Colonic mucosa (tissue), 4 donors: Measurements from ENCODE around the gene SOWAHC. TPM values are rescaled to one million over a fixed set of nuclear protein-coding genes. Genes with fewer than 3 reads are reported as not detected.

Experiments
- DNase-seq: peaks from one replicate; pipeline ENCODE4 v3.0.0-alpha.2; 2020
- H3K27ac ChIP-seq: fragments of 200-600 bp; one replicate; pipeline ENCODE4 v1.8.0; 2021
- H3K27me3 ChIP-seq: fragments of 200-600 bp; one replicate; pipeline ENCODE4 v1.8.0; 2021
- H3K36me3 ChIP-seq: fragments of 200-600 bp; one replicate; pipeline ENCODE4 v1.8.0; 2021
- H3K4me1 ChIP-seq: fragments of 200-600 bp; one replicate; pipeline ENCODE4 v1.8.0; 2021; ENCODE audit warnings: mild to moderate bottlenecking
- H3K4me3 ChIP-seq: fragments of 200-600 bp; one replicate; pipeline ENCODE4 v1.8.0; 2021
- H3K9ac ChIP-seq, 2 donors: one replicate each; pipeline ENCODE4 v1.7.0; 2013; ENCODE audit warnings: control low read depth in 2 of 2, low read depth in 2 of 2, low read length in 2 of 2
- H3K9me3 ChIP-seq: fragments of 200-600 bp; one replicate; pipeline ENCODE4 v1.8.0; 2021
- CTCF ChIP-seq: fragments of 200-600 bp; IDR thresholded peaks from one replicate; pipeline ENCODE4 v1.8.0; 2022; ENCODE audit warnings: antibody characterized with exemption, mild to moderate bottlenecking
- intact Hi-C: fragments of 100-400 bp; cut with DNase I; formaldehyde crosslinking; loops from one replicate; pipeline ENCODE4 v1.14.1; 2022
- total RNA-seq, 2 donors: library from RNA; stranded (reverse); fragmentation: NEBNext Ultra II Directional in 1 of 2; extraction: Animal tissue kit (Norgen Biotek cat#: 25700) in 1 of 2; gene quantifications; one replicate each; pipeline ENCODE4 v1.2.1, GENCODE V29; 2021
- donor health status: healthy.
- donor health status: DM: no; HTN: no; CAD: no.
- donor health status: DM: no; HTN: no; CAD: no.

Gene SOWAHC
- total RNA-seq, 2 donors from 2014 or later, result 22.1 to 35.7 TPM

GRCh38 chr2:109654326-109655050 is 40.3 kb downstream of the SOWAHC start:
- no peak overlapping the region for H3K9ac ChIP-seq
- H3K4me3 ChIP-seq, result no peak overlapping the region
- no peaks in the 10 kb centered on the region for H3K27me3 ChIP-seq
- no peaks in the 10 kb centered on the region for H3K36me3 ChIP-seq
- intact Hi-C loops, result no loop called here
- no peaks in the 10 kb centered on the region for H3K4me1 ChIP-seq
- H3K27ac ChIP-seq, result no peak overlapping the region
- H3K9me3 ChIP-seq, result no peaks in the 10 kb centered on the region
- no peak for DNase-seq
- no peak for TF ChIP-seq CTCF

- Histone ChIP-seq H3K9ac (no peak overlapping the region), H3K4me1 (no peaks in the 10 kb centered on the region), H3K4me3 (no peak overlapping the region), H3K27ac (no peak overlapping the region), H3K9me3 (no peaks in the 10 kb centered on the region), H3K36me3 (no peaks in the 10 kb centered on the region), H3K27me3 (no peaks in the 10 kb centered on the region)
- no peak for DNase-seq
- no peak for TF ChIP-seq CTCF
- intact Hi-C loops, result no loop called here
Observed at GRCh38 chr2:109655287-109655686, 41.1 kb downstream of the SOWAHC start.

GRCh38 chr2:109659396-109660045 is 45.4 kb downstream of the SOWAHC start:
- H3K36me3 ChIP-seq, result no peaks in the 10 kb centered on the region

GRCh38 chr2:109660046-109660860 is 46.1 kb downstream of the SOWAHC start:
- no peaks in the 10 kb centered on the region for H3K27me3 ChIP-seq
- DNase-seq, result no peak
- no peak overlapping the region for H3K4me3 ChIP-seq
- no peak overlapping the region for H3K9ac ChIP-seq
- H3K9me3 ChIP-seq, result no peaks in the 10 kb centered on the region
- intact Hi-C loops, result no loop called here
- H3K36me3 ChIP-seq, result no peaks in the 10 kb centered on the region
- TF ChIP-seq CTCF, result no peak
- no peaks in the 10 kb centered on the region for H3K4me1 ChIP-seq
- no peak overlapping the region for H3K27ac ChIP-seq

More at GRCh38 chr2:109659396-109660045, 45.4 kb downstream of the SOWAHC start:
- no peak for DNase-seq
- Histone ChIP-seq H3K27me3 (no peaks in the 10 kb centered on the region), H3K4me3 (no peak overlapping the region), H3K9me3 (no peaks in the 10 kb centered on the region), H3K27ac (no peak overlapping the region), H3K9ac (no peak overlapping the region), H3K4me1 (no peaks in the 10 kb centered on the region)
- no peak for TF ChIP-seq CTCF
- intact Hi-C loops, result no loop called here

GRCh38 chr2:109662889-109663288 is 48.7 kb downstream of the SOWAHC start:
- H3K4me3 ChIP-seq, result no peak overlapping the region
- H3K4me1 ChIP-seq, result no peaks in the 10 kb centered on the region
- H3K27ac ChIP-seq, result no peak overlapping the region
- no peaks in the 10 kb centered on the region for H3K9me3 ChIP-seq
- intact Hi-C loops, result no loop called here
- H3K27me3 ChIP-seq, result no peaks in the 10 kb centered on the region
- no peaks in the 10 kb centered on the region for H3K36me3 ChIP-seq
- no peak for DNase-seq
- TF ChIP-seq CTCF, result no peak
- H3K9ac ChIP-seq, result no peak overlapping the region
